ENCODE results near the gene CRIP1. TPM values are rescaled to one million over a fixed set of nuclear protein-coding genes. Genes with fewer than 3 reads are reported as not detected.

Gene CRIP1
- total RNA-seq, 1 experiment from 2014 or later = 6.9 TPM

- Histone ChIP-seq H4K91ac (ENCODE audit: insufficient read length, low read depth, low read length) (no peak overlapping the region), H3K4me1 (ENCODE audit: insufficient read depth, low read length) (no peaks in the 10 kb centered on the region), H2BK15ac (ENCODE audit: low read depth, low read length) (no peak overlapping the region), H3K23ac (ENCODE audit: insufficient read length, low read depth, low read length) (no peak overlapping the region), H3K23me2 (ENCODE audit: insufficient read length, low read depth, low read length, poor library complexity, severe bottlenecking) (peaks cover 2% of the 10 kb centered on the region), H3K18ac (ENCODE audit: insufficient read length, low read depth, low read length) (no peak overlapping the region), H3K14ac (ENCODE audit: insufficient read depth, low read length) (no peak overlapping the region), H2BK120ac (ENCODE audit: low read depth, low read length, poor library complexity, severe bottlenecking) (no peak overlapping the region), H2AK5ac (ENCODE audit: insufficient read length, low read length) (no peak overlapping the region), H3K27me3 (ENCODE audit: insufficient read depth, low read length) (no peaks in the 10 kb centered on the region; the same call in 1 of the 2 replicates), H2BK12ac (ENCODE audit: insufficient read length, low read depth, low read length) (no peak overlapping the region), H3K4ac (ENCODE audit: low read depth, low read length) (no peak overlapping the region), H2AFZ (ENCODE audit: low read length) (no peak overlapping the region), H3T11ph (ENCODE audit: low read length) (no peak overlapping the region), H3K27ac (ENCODE audit: insufficient read length, low read depth, low read length) (no peak overlapping the region), H4K8ac (replicated peaks; ENCODE audit: insufficient read length, low read depth, low read length) (no peak overlapping the region), H3K79me1 (ENCODE audit: insufficient read depth, low read depth, low read length, poor library complexity, severe bottlenecking) (no peaks in the 10 kb centered on the region), H2BK5ac (ENCODE audit: insufficient read length, low read length) (no peak overlapping the region), H3K4me2 (ENCODE audit: insufficient read depth, insufficient read length, low read length) (no peak overlapping the region), H3K9me3 (ENCODE audit: control insufficient read depth, low read depth, low read length) (no peaks in the 10 kb centered on the region), H2BK20ac (ENCODE audit: low read depth, low read length, poor library complexity, severe bottlenecking) (no peak overlapping the region), H3K56ac (ENCODE audit: insufficient read length, low read depth, low read length) (no peak overlapping the region), H3K9ac (ENCODE audit: extremely low read depth, insufficient read length, low read length) (no peak overlapping the region), H3K79me2 (ENCODE audit: insufficient read depth, low read length) (no peaks in the 10 kb centered on the region), H4K20me1 (ENCODE audit: control insufficient read depth, insufficient read depth, insufficient read length) (no peaks in the 10 kb centered on the region), H4K5ac (ENCODE audit: insufficient read length, low read depth, low read length) (no peak overlapping the region)
- no peak overlapping the region; a peak in 1 of 7 replicates for H3K27ac Mint-ChIP-seq
- H3K27me3 Mint-ChIP-seq (ENCODE audit: low read depth) = peaks cover 16% of the 10 kb centered on the region
- TF ChIP-seq CTCF (conservative IDR thresholded peaks at IDR 0.05) = no peak
- peaks cover 0 to 8% of the 10 kb centered on the region in 2 experiments; a peak in 1 of 5 replicates for H3K9me3 Mint-ChIP-seq
- H3K4me1 Mint-ChIP-seq = peaks cover 0 to 4% of the 10 kb centered on the region in 2 experiments; a peak in 2 of 4 replicates
- H3K4me3 Mint-ChIP-seq = no peak overlapping the region; a peak in 1 of 5 replicates
- DNase-seq = no peak
- no peaks in the 10 kb centered on the region; a peak in 1 of 7 replicates for H3K36me3 Mint-ChIP-seq (ENCODE audit: insufficient read depth in 1 of 3, low read depth in 3 of 3)
- WGBS (ENCODE audit: extremely low coverage, insufficient read length, low lambda C conversion rate) = no CpG with 5 or more reads among the region's 7 CpGs
Observed at GRCh38 chr14:105503296-105503640, 16.6 kb downstream of the CRIP1 start.
